ENCODE data around the gene PIK3CB. TPM values are rescaled to one million over a fixed set of nuclear protein-coding genes. Genes with fewer than 3 reads are reported as not detected.

PIK3CB gene
- total RNA-seq, 2 donors from 2014 or later = 27.5 to 28.9 TPM

- intact Hi-C loops (cut with DNase I) = no loop called here
- H3K36me3 ChIP-seq = no peaks in the 10 kb centered on the region
- DNase-seq (ENCODE audit: low spot score) = no peak
- 86% methylated on average over 3 of the region's 3 CpGs for WGBS
- no peaks in the 10 kb centered on the region for H3K4me1 ChIP-seq (replicated peaks)
- no peak overlapping the region for H3K4me3 ChIP-seq
- TF ChIP-seq POLR2A (IDR thresholded peaks at IDR 0.05) (no peak), POLR2AphosphoS5 (IDR thresholded peaks at IDR 0.05) (no peak), CTCF (IDR thresholded peaks at IDR 0.05) (no peak)
- H3K9me3 ChIP-seq = no peaks in the 10 kb centered on the region
- no peaks in the 10 kb centered on the region for H3K27me3 ChIP-seq (replicated peaks; ENCODE audit: insufficient read depth)
- H3K27ac ChIP-seq = no peak overlapping the region
These were observed 22.1 kb upstream of the PIK3CB start for GRCh38 chr3:138856799-138857198.

GRCh38 chr3:138854940-138855339 is 20.2 kb upstream of the PIK3CB start:
- no peaks in the 10 kb centered on the region for H3K36me3 ChIP-seq
- TF ChIP-seq CTCF (IDR thresholded peaks at IDR 0.05) (no peak), POLR2A (IDR thresholded peaks at IDR 0.05) (no peak), POLR2AphosphoS5 (IDR thresholded peaks at IDR 0.05) (no peak)
- H3K27me3 ChIP-seq (replicated peaks; ENCODE audit: insufficient read depth) = no peaks in the 10 kb centered on the region
- intact Hi-C loops (cut with DNase I) = no loop called here
- no peak for DNase-seq (ENCODE audit: low spot score)
- no peaks in the 10 kb centered on the region for H3K9me3 ChIP-seq
- no peaks in the 10 kb centered on the region for H3K4me1 ChIP-seq (replicated peaks)
- WGBS = 92% methylated on average over 7 of the region's 7 CpGs
- no peak overlapping the region for H3K4me3 ChIP-seq
- no peak overlapping the region for H3K27ac ChIP-seq

GRCh38 chr3:138854204-138854603 is 19.5 kb upstream of the PIK3CB start:
- H3K27ac ChIP-seq = no peak overlapping the region
- 48% methylated on average over 3 of the region's 3 CpGs for WGBS
- no peak overlapping the region for H3K4me3 ChIP-seq
- DNase-seq (ENCODE audit: low spot score) = no peak
- H3K36me3 ChIP-seq = no peaks in the 10 kb centered on the region
- TF ChIP-seq CTCF (IDR thresholded peaks at IDR 0.05) (no peak), POLR2A (IDR thresholded peaks at IDR 0.05) (no peak), POLR2AphosphoS5 (IDR thresholded peaks at IDR 0.05) (no peak)
- no peaks in the 10 kb centered on the region for H3K4me1 ChIP-seq (replicated peaks)
- no peaks in the 10 kb centered on the region for H3K9me3 ChIP-seq
- intact Hi-C loops (cut with DNase I) = no loop called here
- H3K27me3 ChIP-seq (replicated peaks; ENCODE audit: insufficient read depth) = no peaks in the 10 kb centered on the region

GRCh38 chr3:138850151-138850550 is 15.4 kb upstream of the PIK3CB start:
- 65% methylated on average over 3 of the region's 3 CpGs for WGBS
- Histone ChIP-seq H3K36me3 (no peaks in the 10 kb centered on the region), H3K4me1 (replicated peaks) (no peaks in the 10 kb centered on the region), H3K9me3 (no peaks in the 10 kb centered on the region), H3K27me3 (replicated peaks; ENCODE audit: insufficient read depth) (no peaks in the 10 kb centered on the region), H3K27ac (no peak overlapping the region), H3K4me3 (no peak overlapping the region)
- intact Hi-C loops (cut with DNase I) = no loop called here
- TF ChIP-seq CTCF (IDR thresholded peaks at IDR 0.05) (no peak), POLR2AphosphoS5 (IDR thresholded peaks at IDR 0.05) (no peak), POLR2A (IDR thresholded peaks at IDR 0.05) (no peak)
- DNase-seq (ENCODE audit: low spot score) = no peak

GRCh38 chr3:138849222-138849940 is 14.7 kb upstream of the PIK3CB start:
- no peak for DNase-seq (ENCODE audit: low spot score)
- Histone ChIP-seq H3K9me3 (no peaks in the 10 kb centered on the region), H3K4me1 (replicated peaks) (no peaks in the 10 kb centered on the region), H3K36me3 (no peaks in the 10 kb centered on the region), H3K4me3 (no peak overlapping the region), H3K27me3 (replicated peaks; ENCODE audit: insufficient read depth) (no peaks in the 10 kb centered on the region), H3K27ac (no peak overlapping the region)
- intact Hi-C loops (cut with DNase I) = no loop called here
- 92% methylated on average over 2 of the region's 2 CpGs for WGBS
- TF ChIP-seq CTCF (IDR thresholded peaks at IDR 0.05) = no peak

Data from prostate gland (tissue), 2 donors.